Panc1 (cell line): ENCODE data around the gene ADSL. TPM values are rescaled to one million over a fixed set of nuclear protein-coding genes. Genes with fewer than 3 reads are reported as not detected.
A peak's percentile ranks its signal among the peaks of the same experiment; 100 is the strongest.

ENCODE experiments used
- ATAC-seq: fragments of 200-7000 bp; cut with Tn5 transposase; 2 replicates; pipeline ENCODE4 v1.9.1; 2020; ENCODE audit warnings: mild to moderate bottlenecking, moderate library complexity
- BruUV-seq: library from RNA; stranded (reverse); fragments of 400-500 nt; replicated peaks from 2 replicates; lab custom pipeline; 2021; lab: Mats Ljungman, UMichigan
- CTCF ChIA-PET: fragments of 300-600 bp; sonication (Branson Sonifier 250); formaldehyde crosslinking; loops from one replicate; lab custom pipeline; 2022; ENCODE audit warnings: antibody characterized with exemption; lab: Charles Lee
- POLR2A ChIA-PET: fragments of 300-600 bp; sonication (Branson Sonifier 250); formaldehyde crosslinking; loops from one replicate; lab custom pipeline; 2022; ENCODE audit warnings: antibody characterized with exemption; lab: Charles Lee
- DNase-seq: peaks from one replicate; pipeline ENCODE4 v3.0.0-alpha.2; 2010; ENCODE audit warnings: low read depth, low spot score
- H3K27ac ChIP-seq: 2 replicates; pipeline ENCODE4 v1.5.1; 2011; ENCODE audit warnings: mild to moderate bottlenecking, low read length, inconsistent platforms
- H3K27me3 ChIP-seq: fragments of 200-500 bp; sonication (Bioruptor generic); 2 replicates; pipeline ENCODE4 v1.6.0; 2014; ENCODE audit warnings: low read length, inconsistent platforms; ENCODE audit not compliant: control insufficient read depth, insufficient read depth
- H3K36me3 ChIP-seq: fragments of 200-500 bp; sonication (Bioruptor generic); 2 replicates; pipeline ENCODE4 v1.5.1; 2014; ENCODE audit warnings: inconsistent platforms, mild to moderate bottlenecking, low read length, moderate library complexity; ENCODE audit not compliant: control insufficient read depth, insufficient read depth
- H3K4me1 ChIP-seq: 2 replicates; pipeline ENCODE4 v1.5.1; 2011; ENCODE audit warnings: inconsistent platforms, mild to moderate bottlenecking, low read length, moderate library complexity; ENCODE audit not compliant: control insufficient read depth, insufficient read depth
- H3K4me3 ChIP-seq, 2 experiments: 2 replicates each; pipeline ENCODE4 v1.5.1; 2011 to 2012; ENCODE audit warnings: low read depth in 2 of 2, low read length in 2 of 2, mild to moderate bottlenecking in 2 of 2, inconsistent platforms in 1 of 2, moderate library complexity in 1 of 2
- H3K9me3 ChIP-seq: fragments of 200-500 bp; sonication (Bioruptor generic); 2 replicates; pipeline ENCODE4 v1.5.1; 2014; ENCODE audit warnings: low read depth, mild to moderate bottlenecking, inconsistent platforms, low read length, moderate library complexity; ENCODE audit not compliant: control insufficient read depth, insufficient read depth
- CTCF ChIP-seq: fragments of 450-650 bp; IDR thresholded peaks from 2 replicates; pipeline ENCODE4 v1.5.1; 2017; ENCODE audit warnings: mild to moderate bottlenecking
- POLR2AphosphoS5 ChIP-seq: IDR thresholded peaks from 2 replicates; pipeline ENCODE4 v1.6.1; 2012; ENCODE audit warnings: mild to moderate bottlenecking, low read depth, low read length, moderate library complexity
- REST ChIP-seq, 2 experiments: IDR thresholded peaks; 2 replicates each; pipeline ENCODE4 v1.6.1; 2011 to 2012; ENCODE audit warnings: low read depth in 2 of 2, control low read depth in 1 of 2, low read length in 1 of 2, mild to moderate bottlenecking in 1 of 2, moderate library complexity in 1 of 2; ENCODE audit not compliant: insufficient read depth in 1 of 2
- SIN3A ChIP-seq: IDR thresholded peaks from 2 replicates; pipeline ENCODE4 v1.6.1; 2012; ENCODE audit warnings: low read depth, mild to moderate bottlenecking, low read length, moderate library complexity, borderline replicate concordance; ENCODE audit not compliant: insufficient read depth
- TCF7L2 ChIP-seq: IDR thresholded peaks from 2 replicates; pipeline ENCODE4 v1.6.1; 2011; ENCODE audit warnings: mild to moderate bottlenecking, low read depth, low read length, inconsistent platforms
- in situ Hi-C: cut with HindIII; loops from 2 replicates; pipeline ENCODE4 v1.10.0; 2016; ENCODE audit warnings: low sequenced_read_pairs, low pct_unique_long_range_greater_than_20kb
- intact Hi-C: fragments of 100-400 bp; cut with micrococcal nuclease; formaldehyde crosslinking; loops from one replicate; pipeline ENCODE4 v1.10.0; 2022; ENCODE audit not compliant: unreplicated experiment
- total RNA-seq: library from RNA; stranded (reverse); gene quantifications from one replicate; pipeline ENCODE4 v1.2.1, GENCODE V29; 2021; ENCODE audit not compliant: unreplicated experiment

ADSL gene
- total RNA-seq, 1 experiment from 2014 or later: 107 TPM

DNA sequence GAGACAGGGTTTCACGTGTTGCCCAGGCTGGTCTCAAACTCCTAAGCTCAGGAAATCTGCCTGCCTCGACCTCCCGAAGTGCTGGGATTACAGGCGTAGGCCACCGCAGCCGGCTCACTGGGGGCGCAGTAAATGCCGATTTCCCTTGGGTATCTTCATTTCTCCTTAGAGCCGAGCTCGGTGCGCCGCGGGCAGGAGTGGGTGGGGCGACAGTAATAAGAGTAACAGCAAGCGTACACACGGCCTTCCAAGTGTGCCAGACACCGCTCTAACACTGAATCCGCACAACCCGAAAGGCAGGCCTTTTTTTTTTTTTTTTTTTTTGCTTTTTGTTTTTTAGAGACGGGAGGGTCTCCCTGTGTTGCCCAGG is 500 bp upstream of the ADSL start:
- Histone ChIP-seq H3K9me3 (no peaks in the 10 kb centered on the region), H3K27ac (peak overlapping the region; percentile 96), H3K27me3 (no peaks in the 10 kb centered on the region), H3K36me3 (peaks cover 8% of the 10 kb centered on the region), H3K4me3 (peak overlapping the region; percentile 85 to 96), H3K4me1 (peaks cover 8% of the 10 kb centered on the region)
- ATAC-seq: peak; percentile 40
- ChIA-PET POLR2A (interaction anchor here (0.7 kb wide), 1 partner anchor 16 kb away, joined by 15 read pairs; no protein-coding TSS in a partner anchor), CTCF (no interaction called here)
- DNase-seq: no peak
- in situ Hi-C loops: no loop called here
- BruUV-seq: TSS peak; percentile 98
- TF ChIP-seq TCF7L2 (no peak), CTCF (no peak), REST (IDR thresholded peaks at IDR 0.05; ENCODE audit: insufficient read depth in 1 of 2, low read depth in 2 of 2, low read length in 1 of 2) (no peak), SIN3A (no peak), POLR2AphosphoS5 (no peak)
- intact Hi-C loops: loop anchor here (5.0 kb wide), 1 partner anchor 303 kb away; no protein-coding TSS in a partner anchor

GRCh38 chr22:40347300-40347699 is 1.0 kb downstream of the ADSL start:
- BruUV-seq: TSS peak; percentile 78
- Histone ChIP-seq H3K4me1 (peaks cover 8% of the 10 kb centered on the region), H3K27me3 (no peaks in the 10 kb centered on the region), H3K36me3 (peaks cover 10% of the 10 kb centered on the region), H3K9me3 (no peaks in the 10 kb centered on the region), H3K4me3 (peak overlapping the region; percentile 85 to 96), H3K27ac (peak overlapping the region; percentile 96)
- ATAC-seq (no peak), DNase-seq (no peak)
- POLR2A ChIA-PET: no interaction called here
- intact Hi-C loops (loop anchor here (5.0 kb wide), 1 partner anchor 305 kb away; no protein-coding TSS in a partner anchor), in situ Hi-C loops (no loop called here)
- TF ChIP-seq REST (IDR thresholded peaks at IDR 0.05; ENCODE audit: insufficient read depth in 1 of 2, low read depth in 2 of 2, low read length in 1 of 2) (no peak), CTCF (no peak), SIN3A (no peak), POLR2AphosphoS5 (no peak), TCF7L2 (no peak)
- CTCF ChIA-PET: no interaction called here
